ENCODE data around the gene MIEN1. TPM values are rescaled to one million over a fixed set of nuclear protein-coding genes. Genes with fewer than 3 reads are reported as not detected.

Gene MIEN1
- total and polyA plus RNA-seq, 2 of the 13 experiments (the other 11 are each of a cell fraction or from before 2014, with no cell fraction given) = 40.6 to 56.6 TPM

- TF ChIP-seq RCOR2 (CRISPR knock-in tag; IDR thresholded peaks at IDR 0.05) (no peak), SMARCE1 (IDR thresholded peaks at IDR 0.05; ENCODE audit: borderline replicate concordance) (no peak), SOX6 (IDR thresholded peaks at IDR 0.05) (no peak), SOX6 (CRISPR knock-in tag; IDR thresholded peaks at IDR 0.05) (peak; percentile 85), MAX (IDR thresholded peaks at IDR 0.05) (peak; percentile 91), ZNF891 (CRISPR knock-in tag; IDR thresholded peaks at IDR 0.05) (no peak), THAP9 (CRISPR knock-in tag; IDR thresholded peaks at IDR 0.05; ENCODE audit: borderline replicate concordance) (peak; percentile 55; the same call in 1 of the 2 replicates), PAF1 (CRISPR knock-in tag; IDR thresholded peaks at IDR 0.05) (peak; percentile 51), AKNA (CRISPR knock-in tag; IDR thresholded peaks at IDR 0.05; ENCODE audit: borderline replicate concordance) (no peak), ZNF460 (CRISPR knock-in tag; IDR thresholded peaks at IDR 0.05; ENCODE audit: borderline replicate concordance) (peak; percentile 60; the same call in 1 of the 2 replicates), MEIS2 (CRISPR knock-in tag; IDR thresholded peaks at IDR 0.05) (peak; percentile 68; the same call in 1 of the 2 replicates), ZMYM4 (CRISPR knock-in tag; IDR thresholded peaks at IDR 0.05) (no peak; the same call in 1 of the 2 replicates), SNAI1 (CRISPR knock-in tag; IDR thresholded peaks at IDR 0.05; ENCODE audit: borderline replicate concordance) (peak; percentile 76; the same call in 1 of the 2 replicates), ZNF256 (CRISPR knock-in tag; conservative IDR thresholded peaks at IDR 0.05) (no peak), IKZF1 (IDR thresholded peaks at IDR 0.05) (no peak), ARID4A (CRISPR knock-in tag; IDR thresholded peaks at IDR 0.05; ENCODE audit: borderline replicate concordance) (peak; percentile 81), DNMT1 (CRISPR knock-in tag; IDR thresholded peaks at IDR 0.05) (no peak)
These were observed 8.9 kb upstream of the MIEN1 start (continued) for GRCh38 chr17:39738983-39739884.

Measured in HepG2 (cell line).